PC-3 (cell line): Measurements from ENCODE around the gene ST6GALNAC3. TPM values are rescaled to one million over a fixed set of nuclear protein-coding genes. Genes with fewer than 3 reads are reported as not detected.

Source experiments
- ATAC-seq: fragments of 200-7000 bp; cut with Tn5 transposase; 2 replicates; pipeline ENCODE4 v1.9.1; 2020; ENCODE audit warnings: mild to moderate bottlenecking, moderate library complexity
- BruUV-seq: library from RNA; stranded (reverse); fragments of 400-500 nt; replicated peaks from 2 replicates; lab custom pipeline; 2021; lab: Mats Ljungman, UMichigan
- CTCF ChIA-PET: fragments of 300-600 bp; sonication (Branson Sonifier 250); formaldehyde crosslinking; loops from one replicate; lab custom pipeline; 2022; ENCODE audit warnings: antibody characterized with exemption; lab: Charles Lee
- POLR2A ChIA-PET: fragments of 300-600 bp; sonication (Branson Sonifier 250); formaldehyde crosslinking; loops from one replicate; lab custom pipeline; 2022; ENCODE audit warnings: antibody characterized with exemption; ENCODE audit not compliant: unreplicated experiment; lab: Charles Lee
- DNase-seq: peaks from one replicate; pipeline ENCODE4 v3.0.0-alpha.2; 2015
- H2AFZ ChIP-seq: fragments of 300-600 bp; sonication (generic); 2 replicates; pipeline ENCODE4 v1.6.0; 2016; ENCODE audit warnings: antibody characterized with exemption, low read length
- H3F3A ChIP-seq: fragments of 300-600 bp; sonication (generic); one replicate; pipeline ENCODE4 v1.6.0; 2017; ENCODE audit warnings: antibody characterized with exemption, low read length, control low read depth, mild to moderate bottlenecking; ENCODE audit not compliant: unreplicated experiment
- H3K27ac ChIP-seq: fragments of 300-600 bp; sonication (generic); 2 replicates; pipeline ENCODE4 v1.5.1; 2016; ENCODE audit warnings: mild to moderate bottlenecking, low read length
- H3K27me3 ChIP-seq: fragments of 300-600 bp; sonication (generic); 2 replicates; pipeline ENCODE4 v1.6.1; 2016; ENCODE audit warnings: low read length, mixed read lengths
- H3K36me3 ChIP-seq: fragments of 300-600 bp; sonication (generic); 2 replicates; pipeline ENCODE4 v1.6.1; 2016; ENCODE audit warnings: low read depth, mixed run types, low read length, mixed read lengths
- H3K4me1 ChIP-seq: fragments of 300-600 bp; sonication (generic); 2 replicates; pipeline ENCODE4 v1.5.1; 2016; ENCODE audit warnings: low read length; ENCODE audit not compliant: insufficient read depth
- H3K4me2 ChIP-seq: fragments of 300-600 bp; sonication (generic); 2 replicates; pipeline ENCODE4 v1.6.0; 2016; ENCODE audit warnings: low read length
- H3K4me3 ChIP-seq: fragments of 300-600 bp; sonication (generic); 2 replicates; pipeline ENCODE4 v1.5.1; 2016; ENCODE audit warnings: mild to moderate bottlenecking, low read length, mixed read lengths
- H3K79me2 ChIP-seq: fragments of 300-600 bp; sonication (generic); 2 replicates; pipeline ENCODE4 v1.6.1; 2017; ENCODE audit warnings: low read length, mixed read lengths
- H3K9ac ChIP-seq: fragments of 300-600 bp; sonication (generic); 2 replicates; pipeline ENCODE4 v1.6.0; 2016; ENCODE audit warnings: mild to moderate bottlenecking, low read length
- H3K9me2 ChIP-seq: fragments of 300-600 bp; sonication (generic); replicated peaks from 2 replicates; pipeline ENCODE4 v1.6.1; 2016; ENCODE audit warnings: mixed run types, low read length, mixed read lengths
- H3K9me3 ChIP-seq: fragments of 300-600 bp; sonication (generic); 2 replicates; pipeline ENCODE4 v1.6.1; 2016; ENCODE audit warnings: low read length, mixed read lengths
- H4K20me1 ChIP-seq: fragments of 300-600 bp; sonication (generic); 2 replicates; pipeline ENCODE4 v1.6.1; 2016; ENCODE audit warnings: low read length, mixed read lengths
- CTCF ChIP-seq: fragments of 300-600 bp; sonication (generic); conservative IDR thresholded peaks from 2 replicates; pipeline ENCODE4 v1.5.1; 2017; ENCODE audit warnings: antibody characterized with exemption, low read depth, mild to moderate bottlenecking, low read length
- EZH2 ChIP-seq: fragments of 300-600 bp; sonication (generic); IDR thresholded peaks from one replicate; pipeline ENCODE4 v1.6.1; 2017; ENCODE audit warnings: antibody characterized with exemption, mild to moderate bottlenecking, low read length; ENCODE audit not compliant: unreplicated experiment
- EZH2phosphoT487 ChIP-seq: fragments of 300-600 bp; sonication (generic); IDR thresholded peaks from 2 replicates; pipeline ENCODE4 v1.6.1; 2018; ENCODE audit warnings: mild to moderate bottlenecking, antibody characterized with exemption, low read length, borderline replicate concordance
- intact Hi-C: fragments of 100-400 bp; cut with micrococcal nuclease; formaldehyde crosslinking; loops from 2 replicates; pipeline ENCODE4 v1.9.0; 2023
- total RNA-seq: library from RNA; depleted of rRNA; stranded (reverse); fragments of >200 nt; gene quantifications from 2 replicates; pipeline ENCODE4 v1.2.3, GENCODE V29; 2014

ST6GALNAC3 gene
- total RNA-seq, 1 experiment from 2014 or later: not detected

GRCh38 chr1:76615253-76616035, 540.9 kb downstream of the ST6GALNAC3 start:
- H3K4me3 ChIP-seq: no peak overlapping the region
- ChIA-PET POLR2A (no interaction called here), CTCF (no interaction called here)
- H3K27ac ChIP-seq: no peak overlapping the region
- no peak overlapping the region for H2AFZ ChIP-seq
- H3K9me3 ChIP-seq: no peaks in the 10 kb centered on the region
- no peaks in the 10 kb centered on the region for H3K4me1 ChIP-seq
- H3K79me2 ChIP-seq: no peaks in the 10 kb centered on the region
- no peak overlapping the region for H3K4me2 ChIP-seq
- no peaks in the 10 kb centered on the region for H3K9me2 ChIP-seq
- no TSS peak for BruUV-seq
- DNase-seq (no peak), ATAC-seq (no peak)
- no peaks in the 10 kb centered on the region for H3F3A ChIP-seq
- TF ChIP-seq EZH2phosphoT487: no peak
- no peak for TF ChIP-seq EZH2
- no peak for TF ChIP-seq CTCF
- H3K9ac ChIP-seq: no peak overlapping the region
- intact Hi-C loops: no loop called here
- H3K27me3 ChIP-seq: peaks cover 24% of the 10 kb centered on the region
- no peaks in the 10 kb centered on the region for H4K20me1 ChIP-seq
- H3K36me3 ChIP-seq: no peaks in the 10 kb centered on the region

GRCh38 chr1:76620371-76620770, 545.8 kb downstream of the ST6GALNAC3 start:
- no peak overlapping the region for H3K4me3 ChIP-seq
- H3K27me3 ChIP-seq: peaks cover 31% of the 10 kb centered on the region
- no peaks in the 10 kb centered on the region for H3K79me2 ChIP-seq
- H3K27ac ChIP-seq: no peak overlapping the region
- DNase-seq (no peak), ATAC-seq (no peak)
- no peaks in the 10 kb centered on the region for H4K20me1 ChIP-seq
- no peak for TF ChIP-seq CTCF
- no peak for TF ChIP-seq EZH2phosphoT487
- TF ChIP-seq EZH2: no peak
- no TSS peak for BruUV-seq
- intact Hi-C loops: no loop called here
- H3K9me2 ChIP-seq: no peaks in the 10 kb centered on the region
- H3K9ac ChIP-seq: no peak overlapping the region
- H3K9me3 ChIP-seq: no peaks in the 10 kb centered on the region
- H3K4me2 ChIP-seq: no peak overlapping the region
- ChIA-PET POLR2A (interaction anchor here (0.7 kb wide), 1 partner anchor 14 kb away, joined by 3 read pairs; no protein-coding TSS in a partner anchor), CTCF (no interaction called here)
- no peaks in the 10 kb centered on the region for H3K36me3 ChIP-seq
- H2AFZ ChIP-seq: no peak overlapping the region
- no peaks in the 10 kb centered on the region for H3F3A ChIP-seq
- H3K4me1 ChIP-seq: no peaks in the 10 kb centered on the region

GRCh38 chr1:76622774-76623528, 548.4 kb downstream of the ST6GALNAC3 start:
- no TSS peak for BruUV-seq
- POLR2A ChIA-PET: no interaction called here
- CTCF ChIA-PET: no interaction called here

More at GRCh38 chr1:76622774-76623528, 548.4 kb downstream of the ST6GALNAC3 start:
- no peaks in the 10 kb centered on the region for H3K4me1 ChIP-seq
- no peak overlapping the region for H3K4me2 ChIP-seq
- H3K9me3 ChIP-seq: no peaks in the 10 kb centered on the region
- H2AFZ ChIP-seq: no peak overlapping the region
- H3K27me3 ChIP-seq: peaks cover 27% of the 10 kb centered on the region
- H3K4me3 ChIP-seq: no peak overlapping the region
- H3F3A ChIP-seq: no peaks in the 10 kb centered on the region
- H3K79me2 ChIP-seq: no peaks in the 10 kb centered on the region
- no peaks in the 10 kb centered on the region for H3K36me3 ChIP-seq
- no peak for DNase-seq
- no peaks in the 10 kb centered on the region for H3K9me2 ChIP-seq
- H4K20me1 ChIP-seq: no peaks in the 10 kb centered on the region
- H3K27ac ChIP-seq: no peak overlapping the region
- H3K9ac ChIP-seq: no peak overlapping the region
- no peak for TF ChIP-seq CTCF
- ATAC-seq: no peak
- intact Hi-C loops: no loop called here
